ENCODE measurements around the gene PSMD8. TPM values are rescaled to one million over a fixed set of nuclear protein-coding genes. Genes with fewer than 3 reads are reported as not detected.
"Not testable (repeated sequence)": the region's sequence is repeated elsewhere in the genome, so short reads cannot be mapped to it uniquely, and the experiment has no call there.

PSMD8 gene
- total and polyA plus RNA-seq, 9 donors = 124 to 150 (median 141) TPM

GRCh38 chr19:38421856-38422255 is 47.5 kb downstream of the PSMD8 start:
- 73% methylated on average over 12 of the region's 14 CpGs for whole genome bisulfite sequencing (ENCODE audit: insufficient coverage)
- Histone ChIP-seq H3K4me3 (ENCODE audit: low read length) (no peak overlapping the region), H3K36me3 (ENCODE audit: control insufficient read depth, insufficient read depth, low read length) (no peaks in the 10 kb centered on the region), H3K27me3 (ENCODE audit: control insufficient read depth, insufficient read depth, low read length) (peaks cover 11% of the 10 kb centered on the region), H3K4me1 (ENCODE audit: control insufficient read depth, insufficient read depth, low read length) (peaks cover 15% of the 10 kb centered on the region), H3K27ac (ENCODE audit: low read length) (no peak overlapping the region), H3K9me3 (replicated peaks; ENCODE audit: control insufficient read depth, low read depth, low read length) (no peaks in the 10 kb centered on the region)
- no peak for DNase-seq

GRCh38 chr19:38422438-38422837 is 48.1 kb downstream of the PSMD8 start:
- H3K9me3 ChIP-seq (replicated peaks; ENCODE audit: control insufficient read depth, low read depth, low read length) = no peaks in the 10 kb centered on the region
- WGBS (ENCODE audit: insufficient coverage) = 73% methylated on average over 6 of the region's 7 CpGs
- no peak overlapping the region for H3K27ac ChIP-seq (ENCODE audit: low read length)
- DNase-seq = no peak
- H3K27me3 ChIP-seq (ENCODE audit: control insufficient read depth, insufficient read depth, low read length) = peaks cover 11% of the 10 kb centered on the region
- no peaks in the 10 kb centered on the region for H3K36me3 ChIP-seq (ENCODE audit: control insufficient read depth, insufficient read depth, low read length)
- H3K4me1 ChIP-seq (ENCODE audit: control insufficient read depth, insufficient read depth, low read length) = peaks cover 10% of the 10 kb centered on the region
- no peak overlapping the region for H3K4me3 ChIP-seq (ENCODE audit: low read length)

GRCh38 chr19:38424272-38424671 is 49.9 kb downstream of the PSMD8 start:
- Histone ChIP-seq H3K4me3 (ENCODE audit: low read length) (no peak overlapping the region), H3K4me1 (ENCODE audit: control insufficient read depth, insufficient read depth, low read length) (no peaks in the 10 kb centered on the region), H3K27me3 (ENCODE audit: control insufficient read depth, insufficient read depth, low read length) (peaks cover 4% of the 10 kb centered on the region), H3K9me3 (replicated peaks; ENCODE audit: control insufficient read depth, low read depth, low read length) (no peaks in the 10 kb centered on the region), H3K27ac (ENCODE audit: low read length) (no peak overlapping the region), H3K36me3 (ENCODE audit: control insufficient read depth, insufficient read depth, low read length) (no peaks in the 10 kb centered on the region)
- no peak for DNase-seq
- no CpG with 5 or more reads among the region's 5 CpGs for WGBS (ENCODE audit: insufficient coverage)

- Histone ChIP-seq H3K4me1 (ENCODE audit: control insufficient read depth, insufficient read depth, low read length) (no peaks in the 10 kb centered on the region), H3K4me3 (ENCODE audit: low read length) (peak overlapping the region; percentile 25), H3K27me3 (ENCODE audit: control insufficient read depth, insufficient read depth, low read length) (peaks cover 2% of the 10 kb centered on the region), H3K36me3 (ENCODE audit: control insufficient read depth, insufficient read depth, low read length) (no peaks in the 10 kb centered on the region), H3K27ac (ENCODE audit: low read length) (no peak overlapping the region), H3K9me3 (replicated peaks; ENCODE audit: control insufficient read depth, low read depth, low read length) (no peaks in the 10 kb centered on the region)
- 67% methylated on average over 3 of the region's 7 CpGs for WGBS (ENCODE audit: insufficient coverage)
- no peak for DNase-seq
Measured at GRCh38 chr19:38425222-38425809, 50.9 kb downstream of the PSMD8 start.

- Histone ChIP-seq H3K4me3 (ENCODE audit: low read length) (peak within 1 kb of the TSS; percentile 25), H3K9me3 (replicated peaks; ENCODE audit: control insufficient read depth, low read depth, low read length) (no peaks in the 10 kb centered on the region), H3K4me1 (ENCODE audit: control insufficient read depth, insufficient read depth, low read length) (no peaks in the 10 kb centered on the region), H3K27me3 (ENCODE audit: control insufficient read depth, insufficient read depth, low read length) (peaks cover 2% of the 10 kb centered on the region), H3K36me3 (ENCODE audit: control insufficient read depth, insufficient read depth, low read length) (no peaks in the 10 kb centered on the region), H3K27ac (ENCODE audit: low read length) (no peak within 1 kb of the TSS)
- DNase-seq = peak; percentile 57
- WGBS (ENCODE audit: insufficient coverage) = 44% methylated on average over 4 of the region's 20 CpGs
Measured at GRCh38 chr19:38425810-38426466, 51.6 kb downstream of the PSMD8 start, which contains the start of gene RASGRP4. TSS of gene RASGRP4 (minus strand) at chr19:38426219. CDS start at chr19:38426091, 128 bp downstream.

- not testable (repeated sequence) for H3K27me3 ChIP-seq (ENCODE audit: control insufficient read depth, insufficient read depth, low read length); H3K27ac ChIP-seq (ENCODE audit: low read length); H3K4me3 ChIP-seq (ENCODE audit: low read length); H3K9me3 ChIP-seq (replicated peaks; ENCODE audit: control insufficient read depth, low read depth, low read length); DNase-seq; H3K4me1 ChIP-seq (ENCODE audit: control insufficient read depth, insufficient read depth, low read length); H3K36me3 ChIP-seq (ENCODE audit: control insufficient read depth, insufficient read depth, low read length)
- 62% methylated on average over 10 of the region's 17 CpGs for WGBS (ENCODE audit: insufficient coverage)
Measured at GRCh38 chr19:38427035-38427677, 52.8 kb downstream of the PSMD8 start.

GRCh38 chr19:38429055-38429810 is 54.9 kb downstream of the PSMD8 start:
- DNase-seq = peak; percentile 33
- H3K9me3 ChIP-seq (replicated peaks; ENCODE audit: control insufficient read depth, low read depth, low read length) = no peaks in the 10 kb centered on the region
- peaks cover 3% of the 10 kb centered on the region for H3K27me3 ChIP-seq (ENCODE audit: control insufficient read depth, insufficient read depth, low read length)
- no peaks in the 10 kb centered on the region for H3K36me3 ChIP-seq (ENCODE audit: control insufficient read depth, insufficient read depth, low read length)
- H3K4me3 ChIP-seq (ENCODE audit: low read length) = no peak overlapping the region
- WGBS (ENCODE audit: insufficient coverage) = 37% methylated on average over 9 of the region's 14 CpGs
- H3K27ac ChIP-seq (ENCODE audit: low read length) = no peak overlapping the region
- peaks cover 5% of the 10 kb centered on the region for H3K4me1 ChIP-seq (ENCODE audit: control insufficient read depth, insufficient read depth, low read length)

- peaks cover 5% of the 10 kb centered on the region for H3K27me3 ChIP-seq (ENCODE audit: control insufficient read depth, insufficient read depth, low read length)
Measured at GRCh38 chr19:38429811-38430156, 55.4 kb downstream of the PSMD8 start.

GRCh38 chr19:38430931-38431330 is 56.6 kb downstream of the PSMD8 start:
- no CpG with 5 or more reads among the region's 7 CpGs for WGBS (ENCODE audit: insufficient coverage)
- Histone ChIP-seq H3K27ac (ENCODE audit: low read length) (no peak overlapping the region), H3K27me3 (ENCODE audit: control insufficient read depth, insufficient read depth, low read length) (peaks cover 5% of the 10 kb centered on the region), H3K4me1 (ENCODE audit: control insufficient read depth, insufficient read depth, low read length) (peaks cover 21% of the 10 kb centered on the region), H3K4me3 (ENCODE audit: low read length) (no peak overlapping the region), H3K9me3 (replicated peaks; ENCODE audit: control insufficient read depth, low read depth, low read length) (no peaks in the 10 kb centered on the region), H3K36me3 (ENCODE audit: control insufficient read depth, insufficient read depth, low read length) (no peaks in the 10 kb centered on the region)
- DNase-seq = no peak

More at GRCh38 chr19:38429811-38430156, 55.4 kb downstream of the PSMD8 start:
- Histone ChIP-seq H3K36me3 (ENCODE audit: control insufficient read depth, insufficient read depth, low read length) (no peaks in the 10 kb centered on the region), H3K9me3 (replicated peaks; ENCODE audit: control insufficient read depth, low read depth, low read length) (no peaks in the 10 kb centered on the region), H3K27ac (ENCODE audit: low read length) (no peak overlapping the region), H3K4me3 (ENCODE audit: low read length) (no peak overlapping the region), H3K4me1 (ENCODE audit: control insufficient read depth, insufficient read depth, low read length) (peaks cover 10% of the 10 kb centered on the region)
- no CpG with 5 or more reads among the region's 2 CpGs for WGBS (ENCODE audit: insufficient coverage)
- DNase-seq = no peak

- Histone ChIP-seq H3K36me3 (ENCODE audit: control insufficient read depth, insufficient read depth, low read length) (peaks cover 11% of the 10 kb centered on the region), H3K9me3 (replicated peaks; ENCODE audit: control insufficient read depth, low read depth, low read length) (no peaks in the 10 kb centered on the region), H3K4me1 (ENCODE audit: control insufficient read depth, insufficient read depth, low read length) (peaks cover 26% of the 10 kb centered on the region), H3K27ac (ENCODE audit: low read length) (peak within 1 kb of the TSS; percentile 96), H3K27me3 (ENCODE audit: control insufficient read depth, insufficient read depth, low read length) (peaks cover 5% of the 10 kb centered on the region), H3K4me3 (ENCODE audit: low read length) (peak within 1 kb of the TSS; percentile 74)
- peak; percentile 85 for DNase-seq
- 0% methylated on average over 8 of the region's 20 CpGs for WGBS (ENCODE audit: insufficient coverage)
Measured at GRCh38 chr19:38433268-38433733, 58.9 kb downstream of the PSMD8 start, which contains the start of gene RYR1. TSS of gene RYR1 (plus strand) at chr19:38433691. CDS start at chr19:38433830, 139 bp downstream.

Measured in muscle of leg (tissue), 11 donors.